D721Med (cell line): ENCODE results near the gene ITCH.
"Not testable (repeated sequence)": the region's sequence is repeated elsewhere in the genome, so short reads cannot be mapped to it uniquely, and the experiment has no call there.

Source experiments
- DNase-seq: peaks from one replicate; pipeline ENCODE4 v3.0.0; 2011; ENCODE audit warnings: low spot score; ENCODE audit not compliant: insufficient read length
- FAIRE-seq: peaks from 2 replicates; lab custom pipeline; 2011; peaks lifted over from hg19 to GRCh38; lab: Jason Lieb, UNC
- CTCF ChIP-seq: IDR thresholded peaks from 2 replicates; pipeline ENCODE4 v1.5.1; 2012; ENCODE audit warnings: mild to moderate bottlenecking, control low read depth; ENCODE audit not compliant: insufficient read depth; ENCODE audit errors: missing control alignments

The ITCH gene

GRCh38 chr20:34479627-34480026 lies 116.6 kb downstream of the ITCH start:
- DNase-seq, result no peak

GRCh38 chr20:34482154-34482553 lies 119.1 kb downstream of the ITCH start:
- FAIRE-seq, DNase-seq: not testable (repeated sequence)

More at GRCh38 chr20:34479627-34480026, 116.6 kb downstream of the ITCH start:
- TF ChIP-seq CTCF, result no peak
- FAIRE-seq, result no peak

- not testable (repeated sequence) for FAIRE-seq, DNase-seq
These were observed 120.6 kb downstream of the ITCH start for GRCh38 chr20:34483585-34484220.

- no peak for DNase-seq
- no peak for FAIRE-seq
- no peak for TF ChIP-seq CTCF
These were observed 122.1 kb downstream of the ITCH start for GRCh38 chr20:34485068-34485634.

- no peak for DNase-seq
- FAIRE-seq, result no peak
- no peak for TF ChIP-seq CTCF
These were observed 128.3 kb downstream of the ITCH start for GRCh38 chr20:34491226-34491931.

- FAIRE-seq, result no peak
- no peak for DNase-seq
- no peak for TF ChIP-seq CTCF
These were observed 128.9 kb downstream of the ITCH start for GRCh38 chr20:34491932-34492509.

GRCh38 chr20:34493646-34494045 lies 130.6 kb downstream of the ITCH start:
- no peak for FAIRE-seq
- TF ChIP-seq CTCF, result no peak
- no peak for DNase-seq

GRCh38 chr20:34495307-34495706 lies 132.2 kb downstream of the ITCH start:
- FAIRE-seq (no peak), DNase-seq (no peak)
- no peak for TF ChIP-seq CTCF
